Stimulated activated CD8-positive, alpha-beta memory T cell treated with anti-CD3 and anti-CD28 coated beads, Interleukin-15, amount 100 ng/mL, for 1 hour (primary cell): ENCODE data around the gene PSMA1.
A peak's percentile ranks its signal among the peaks of the same experiment; 100 is the strongest.
"Not testable (repeated sequence)": the region's sequence is repeated elsewhere in the genome, so short reads cannot be mapped to it uniquely, and the experiment has no call there.

ENCODE experiments used
- DNase-seq: peaks from one replicate; pipeline ENCODE4 v3.0.0-alpha.2; 2020; ENCODE audit warnings: low read depth

Gene PSMA1

DNA sequence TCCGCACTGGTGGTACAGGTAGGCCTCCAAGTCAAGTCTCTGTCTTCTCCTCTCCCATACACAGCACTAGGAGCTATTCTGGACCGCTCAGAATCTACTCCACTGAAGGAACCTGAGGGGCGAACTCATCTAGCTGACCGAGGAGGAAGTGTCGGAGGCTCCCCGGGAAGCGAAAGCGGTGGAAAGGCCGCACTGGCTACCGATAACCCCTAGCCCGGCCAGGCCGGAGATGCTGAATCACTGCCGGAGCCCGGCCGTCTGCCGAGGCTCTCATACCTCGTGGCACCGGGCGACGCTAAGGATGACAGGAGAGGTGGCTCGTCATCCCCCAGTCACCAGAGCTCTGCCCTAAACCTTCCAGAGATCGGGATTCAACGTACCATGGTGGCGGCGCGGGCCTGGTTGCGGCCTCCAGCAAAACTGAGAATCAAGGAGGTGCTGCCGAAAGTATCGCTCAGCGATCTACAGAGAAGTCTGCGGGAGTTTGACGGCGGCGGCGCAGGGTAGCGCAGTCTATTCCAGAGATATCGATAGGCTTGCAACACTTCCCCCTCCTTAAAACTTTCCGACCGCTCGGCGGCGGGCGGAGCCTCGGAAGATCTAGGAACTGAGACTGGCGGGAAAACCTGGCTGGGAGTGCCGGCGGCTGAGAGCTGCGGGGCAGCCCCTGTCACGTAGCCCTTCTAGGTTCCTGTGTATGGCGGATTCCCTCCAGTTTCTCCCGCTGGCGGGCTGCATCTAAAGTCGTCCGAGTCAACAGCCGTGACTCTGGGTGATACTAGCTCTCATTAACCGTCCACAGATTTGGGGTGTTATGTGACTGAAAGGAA, at the start of gene PSMA1:
Gene PSMA1, minus strand, starts transcription at position 470 of the 830 bp plus-strand sequence. Its CDS starts 87 bp downstream, at position 383.
- peak; percentile 82 for DNase-seq

DNA sequence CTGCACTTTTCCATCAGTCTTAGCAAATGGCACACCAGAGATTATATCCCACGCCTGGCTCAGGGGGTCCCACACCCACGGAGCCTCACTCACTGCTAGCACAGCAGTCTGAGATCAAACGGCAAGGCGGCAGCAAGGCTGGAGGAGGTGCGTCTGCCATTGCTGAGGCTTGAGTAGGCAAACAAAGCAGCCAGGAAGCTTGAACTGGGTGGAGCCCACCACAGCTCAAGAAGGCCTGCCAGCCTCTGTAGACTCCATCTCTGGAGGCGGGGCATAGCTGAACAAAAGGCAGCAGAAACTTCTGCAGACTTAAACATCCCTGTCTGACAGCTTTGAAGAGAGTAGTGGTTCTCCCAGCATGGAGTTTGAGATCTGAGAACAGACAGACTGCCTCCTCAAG, 49.3 kb upstream of the PSMA1 start:
- DNase-seq = not testable (repeated sequence)

DNA sequence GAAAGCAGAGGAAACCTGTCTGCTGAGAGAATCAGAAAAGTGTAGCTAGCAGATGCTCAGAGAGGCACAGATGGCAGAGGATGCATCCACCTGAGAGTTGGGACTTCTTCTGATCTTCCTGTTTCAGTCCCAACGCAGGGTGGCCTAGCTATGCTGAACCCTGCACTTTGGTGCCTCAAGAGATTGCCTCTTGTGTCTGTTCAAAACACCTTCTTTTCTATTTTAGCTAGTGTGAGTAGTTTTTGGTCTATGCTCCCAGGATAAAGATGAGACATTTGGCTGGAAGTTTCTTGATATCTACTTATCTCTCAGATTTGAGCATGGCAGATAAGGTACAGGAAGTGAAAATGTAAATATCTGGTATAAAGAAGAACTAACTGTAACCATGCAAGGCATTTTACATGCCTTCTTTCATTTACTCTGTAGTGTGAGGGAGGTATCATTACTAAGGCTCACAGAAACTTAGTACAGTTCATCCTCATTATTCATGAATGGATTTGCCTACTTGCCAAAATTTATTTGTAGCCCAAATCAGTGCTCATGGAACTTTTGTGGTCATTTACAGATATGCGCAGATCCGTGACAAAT, 47.0 kb upstream of the PSMA1 start:
- DNase-seq = no peak

DNA sequence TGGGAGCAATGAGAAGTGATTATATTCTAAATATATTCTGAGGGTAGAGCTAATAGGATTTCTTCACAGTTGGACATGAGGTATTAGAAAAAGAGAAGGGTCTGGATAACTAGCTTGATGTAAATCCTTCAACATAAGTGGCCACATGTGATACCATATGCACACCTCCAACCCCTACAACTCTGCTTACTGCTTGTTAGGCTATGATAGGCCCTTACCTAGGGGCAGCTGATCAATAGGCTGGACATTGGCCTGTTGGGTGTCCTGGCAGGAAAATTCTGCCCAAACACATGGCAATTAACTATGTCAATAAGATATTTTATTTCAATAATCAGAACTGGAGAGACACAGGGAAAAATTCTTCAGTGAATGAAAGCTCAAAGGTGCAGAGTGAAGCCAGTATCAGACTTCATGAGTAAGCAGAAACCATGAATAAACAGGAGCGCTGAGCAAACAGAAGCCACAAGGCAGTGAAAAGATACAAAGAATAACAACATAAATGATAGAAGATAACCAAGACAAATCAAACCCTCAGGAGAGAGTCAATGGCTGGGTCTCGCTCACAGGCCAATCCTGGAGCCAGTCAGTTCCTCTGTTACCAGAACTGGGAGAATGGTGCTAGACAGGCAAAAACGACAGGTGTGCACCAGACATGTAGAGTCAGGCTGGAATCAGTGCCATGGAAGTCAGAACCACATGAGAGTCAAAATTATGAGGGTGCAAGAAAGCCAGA, 46.3 kb upstream of the PSMA1 start:
- DNase-seq = no peak

DNA sequence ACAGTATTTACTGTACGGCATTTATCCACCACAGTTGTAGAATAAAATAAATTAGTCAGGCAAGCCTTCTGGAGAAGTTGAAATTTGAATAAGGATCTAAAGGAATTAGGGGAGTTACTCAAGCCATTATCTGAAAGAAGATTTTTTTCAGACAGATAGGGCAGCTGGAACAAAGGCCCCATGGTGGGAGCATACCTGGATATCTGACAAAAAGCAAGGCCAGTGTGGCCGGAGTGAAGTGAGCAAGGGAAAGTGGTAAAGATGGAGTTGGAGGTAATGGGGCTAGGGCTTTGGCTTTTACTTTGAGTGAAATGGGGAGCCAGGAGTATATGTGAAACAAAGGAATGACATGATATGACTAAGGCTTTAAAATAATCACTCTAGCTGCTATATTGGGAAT, 45.7 kb upstream of the PSMA1 start:
- no peak for DNase-seq

DNA sequence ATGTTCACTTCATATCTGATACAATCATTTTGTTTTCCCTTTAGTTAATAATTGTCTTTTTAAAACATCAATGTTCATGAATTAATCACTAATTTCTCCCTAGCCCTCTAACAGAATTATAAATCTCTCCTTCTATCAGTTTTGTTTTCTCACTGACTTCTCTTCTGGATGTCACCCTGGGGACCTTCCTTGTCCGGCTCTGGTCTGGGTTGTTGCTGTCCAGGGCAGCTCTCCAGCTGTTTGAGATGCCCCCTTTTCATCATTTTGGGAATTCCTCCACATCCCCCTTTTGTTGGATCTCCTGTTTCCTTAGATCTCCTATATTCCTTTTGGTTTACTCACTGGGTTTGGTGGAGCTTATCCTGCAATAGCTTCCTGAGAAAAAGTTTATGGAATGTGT, 35.6 kb upstream of the PSMA1 start:
- no peak for DNase-seq

DNA sequence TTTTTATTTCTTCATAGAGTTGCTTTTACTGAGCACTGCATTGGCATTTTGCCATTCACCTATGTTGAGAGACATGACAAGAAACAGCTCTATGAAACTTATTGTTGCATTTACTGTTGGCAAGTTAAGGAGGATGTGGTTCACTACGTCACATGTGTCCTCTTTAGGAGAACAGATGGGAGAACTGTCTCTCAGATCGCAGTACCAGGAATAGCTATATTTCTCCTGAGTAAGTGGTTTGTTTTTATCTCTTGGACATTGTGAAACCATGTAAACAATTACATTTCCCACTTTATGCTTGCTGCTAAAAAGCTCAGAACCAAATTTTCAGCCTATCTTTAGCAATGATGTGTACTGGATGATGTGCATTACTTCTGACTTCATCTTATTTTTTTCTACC, 34.8 kb upstream of the PSMA1 start:
- no peak for DNase-seq

DNA sequence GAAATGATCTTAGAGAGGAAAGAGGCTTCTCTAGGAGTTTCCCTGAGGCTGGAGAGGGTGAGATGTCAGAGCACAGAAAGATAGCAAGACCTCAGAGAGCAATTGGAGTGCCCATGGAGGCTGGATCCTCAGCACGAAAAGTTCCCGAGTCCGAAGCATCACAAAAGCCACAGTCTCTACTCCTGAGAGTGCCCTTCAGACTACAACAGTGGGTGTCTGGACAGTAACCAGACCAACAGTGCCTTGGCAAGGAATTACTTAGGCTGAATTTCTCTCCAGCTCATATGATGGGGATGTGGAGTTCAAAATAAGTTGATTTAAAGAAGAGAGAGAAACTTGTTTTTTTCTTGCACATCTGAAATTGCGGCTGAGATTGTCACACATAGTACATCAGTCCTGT, 31.9 kb upstream of the PSMA1 start:
- no peak for DNase-seq

DNA sequence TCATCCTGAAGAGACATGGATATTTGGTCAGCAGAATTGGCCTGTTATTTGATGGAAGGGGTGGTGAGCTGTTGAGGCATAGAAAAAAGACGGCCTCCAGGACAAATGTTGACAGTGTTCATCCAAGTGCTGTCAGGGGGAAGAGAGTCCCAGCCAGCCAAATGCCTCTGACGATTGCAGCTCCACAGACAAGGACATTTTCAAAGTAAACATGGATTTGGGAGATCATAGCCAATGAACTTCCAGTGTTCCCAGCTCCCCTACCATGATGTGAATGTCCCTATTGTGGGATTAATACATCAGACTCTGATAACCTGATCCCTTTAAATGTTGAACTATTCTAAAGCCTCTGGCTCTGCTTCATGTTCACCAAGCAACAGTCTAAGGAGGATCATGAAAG, 31.2 kb upstream of the PSMA1 start:
- DNase-seq = no peak

DNA sequence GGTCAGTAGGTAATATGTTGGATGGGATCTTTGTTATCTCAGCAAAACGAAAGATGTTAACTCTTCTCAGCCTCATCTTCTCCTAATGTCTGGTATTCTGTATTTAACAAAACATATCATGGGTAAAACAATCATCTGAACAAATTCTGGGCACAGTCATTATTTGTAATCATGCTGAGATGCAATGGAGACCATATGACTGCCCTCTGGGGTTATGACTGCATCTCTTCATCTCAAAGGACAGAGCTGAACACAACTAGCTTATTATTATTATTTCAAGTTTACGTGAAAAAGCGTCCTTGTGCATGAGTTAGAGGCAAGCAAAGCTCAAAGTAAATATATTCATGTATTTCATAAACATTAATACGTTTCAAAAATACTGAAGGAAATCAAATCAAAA, 29.7 kb upstream of the PSMA1 start:
- no peak for DNase-seq

DNA sequence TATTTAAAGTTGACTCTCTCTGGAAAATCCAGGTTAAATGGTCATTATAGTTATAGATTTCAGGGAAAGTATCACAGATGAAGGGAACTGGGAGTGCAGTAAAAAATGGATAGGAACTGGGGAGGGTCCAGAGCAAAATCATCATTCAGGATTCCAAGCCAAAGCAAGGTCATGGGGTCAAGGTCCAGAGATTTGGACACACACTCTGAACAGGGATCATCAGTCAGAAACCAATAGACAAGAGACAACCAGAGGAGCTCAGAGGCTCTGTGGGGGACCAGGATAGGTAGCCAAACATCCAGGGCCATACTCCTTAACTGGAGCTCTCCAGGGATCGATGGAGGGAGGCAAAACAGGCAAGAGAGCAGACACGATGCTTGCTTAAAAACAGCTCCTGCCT, 27.3 kb upstream of the PSMA1 start:
- DNase-seq = no peak

DNA sequence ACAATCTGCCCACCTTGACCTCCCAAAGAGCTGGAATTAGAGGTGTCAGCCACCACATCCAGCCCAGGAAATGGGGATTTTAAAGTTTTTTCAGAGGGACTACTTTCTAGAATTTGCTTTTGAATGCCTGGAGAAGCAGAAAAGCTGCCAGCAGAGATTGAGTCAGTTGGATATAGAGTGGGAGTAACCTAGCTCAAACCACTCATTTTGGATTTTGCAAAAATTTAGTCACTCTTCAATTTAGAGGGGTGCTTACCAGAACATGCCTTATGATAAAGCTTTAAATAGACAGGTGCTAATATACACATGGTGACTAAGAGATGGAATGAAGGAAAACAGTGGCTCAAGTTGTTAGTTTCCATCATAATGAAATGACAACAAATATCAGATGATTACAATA, 26.5 kb upstream of the PSMA1 start:
- no peak for DNase-seq

DNA sequence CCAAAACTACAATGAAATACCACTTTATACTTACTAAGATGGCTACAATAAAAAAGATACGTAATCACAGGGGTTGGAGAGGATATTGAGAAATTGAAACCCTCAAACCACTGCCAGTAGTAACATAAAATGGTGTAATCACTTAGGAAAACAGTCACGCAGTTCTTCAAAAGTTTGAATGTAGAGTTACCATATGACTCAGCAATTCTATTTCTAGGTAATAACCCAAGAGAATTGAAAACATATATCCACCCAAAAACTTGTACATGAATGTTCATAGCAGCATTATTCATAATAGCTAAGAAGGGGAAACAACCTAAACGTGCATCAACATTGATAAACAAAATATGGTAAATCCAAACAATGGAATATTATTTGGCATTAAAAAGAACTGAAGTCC, 24.4 kb upstream of the PSMA1 start:
- no peak for DNase-seq

DNA sequence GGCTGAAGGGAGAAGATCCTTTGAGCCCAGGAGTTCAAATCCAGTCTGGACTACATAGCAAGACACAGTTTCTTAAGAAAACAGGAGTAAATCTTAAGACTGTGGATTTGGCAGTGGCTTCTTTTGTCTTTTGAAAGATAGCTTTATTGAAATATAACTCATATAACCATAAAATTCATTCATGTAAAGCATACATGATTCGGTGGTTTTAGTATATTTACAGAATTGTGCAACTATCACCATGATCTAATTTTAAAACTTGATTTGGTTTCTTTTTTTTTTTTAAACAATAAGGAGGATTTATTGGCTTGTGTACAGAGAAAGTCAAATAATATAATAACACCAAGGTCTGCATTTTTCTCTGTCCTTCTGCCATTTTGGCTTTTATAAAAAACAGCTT, 23.1 kb upstream of the PSMA1 start:
- no peak for DNase-seq

DNA sequence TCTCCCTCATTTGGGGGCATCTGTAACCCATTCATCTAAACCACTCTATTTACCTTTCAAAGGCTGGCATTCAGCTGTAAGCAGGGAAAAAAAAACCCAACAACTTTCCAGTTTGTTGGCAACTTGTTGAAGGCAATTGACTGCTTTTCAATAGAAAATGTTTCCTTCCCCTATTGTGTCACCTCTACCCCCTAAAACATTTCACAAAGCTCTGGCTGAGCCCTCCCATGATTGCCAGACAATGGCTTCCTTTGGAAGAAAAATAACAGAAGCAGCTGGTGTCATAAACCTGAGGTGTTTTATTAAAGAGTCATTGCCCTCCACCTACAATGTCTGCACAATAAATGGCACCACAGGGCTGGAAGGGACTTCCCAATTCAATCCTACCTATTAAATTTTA, 22.1 kb upstream of the PSMA1 start:
- no peak for DNase-seq

DNA sequence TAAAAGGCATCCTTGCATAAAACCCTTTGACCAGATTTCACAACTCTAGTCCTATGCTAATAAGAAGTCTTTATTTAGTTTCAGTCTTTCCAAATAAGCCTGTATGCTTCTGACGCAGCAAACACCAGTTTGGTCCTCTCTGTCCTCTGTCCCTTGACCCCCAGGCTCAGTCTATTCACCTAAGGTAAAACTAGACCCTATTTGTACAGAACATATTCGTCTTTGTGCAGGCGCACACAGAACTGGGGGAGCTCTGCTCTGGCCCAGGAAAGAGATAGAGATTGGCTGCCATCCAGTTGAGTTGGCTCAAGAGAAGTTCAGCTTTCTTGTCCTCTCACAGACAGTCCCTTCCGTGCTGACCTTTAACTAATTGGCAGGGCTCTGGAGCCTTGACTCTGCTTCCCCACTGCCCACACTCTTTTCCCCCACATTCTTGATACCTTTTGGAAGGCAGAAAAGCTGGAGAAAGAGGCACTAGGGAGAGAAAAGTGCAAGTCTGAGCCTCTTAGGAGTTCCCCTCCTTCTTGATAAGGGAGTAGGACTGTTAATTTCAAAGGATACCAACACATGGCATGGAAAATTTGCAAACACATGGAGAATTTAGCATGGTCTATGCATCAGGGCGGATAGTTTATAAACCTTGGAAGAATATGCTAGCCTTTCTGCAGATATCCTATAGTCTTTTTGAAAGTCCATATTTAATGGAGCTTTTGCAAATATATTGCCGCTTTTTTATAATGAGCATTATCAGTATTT, 21.2 kb upstream of the PSMA1 start:
- no peak for DNase-seq

DNA sequence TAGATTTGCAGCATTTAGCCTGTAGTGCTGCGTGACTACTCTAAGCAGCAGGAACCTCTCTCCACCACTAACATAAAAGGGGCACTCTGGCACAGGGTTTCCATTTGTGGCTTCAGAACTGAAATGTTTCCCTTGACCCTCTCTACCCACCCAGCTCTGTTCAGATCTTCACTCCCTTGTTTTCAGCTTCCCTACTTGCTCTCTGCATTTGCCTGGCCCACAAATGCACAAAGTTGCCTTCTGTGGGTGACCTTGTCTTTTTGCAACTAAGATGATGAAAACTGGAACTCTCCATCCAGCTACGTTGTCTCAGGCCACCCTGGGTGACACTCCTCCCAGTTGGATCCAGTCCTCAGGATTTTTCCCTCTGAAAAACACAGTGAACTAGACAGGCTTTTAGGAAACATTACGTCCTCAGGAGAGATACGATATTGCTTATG, 19.8 kb upstream of the PSMA1 start:
- DNase-seq = no peak

DNA sequence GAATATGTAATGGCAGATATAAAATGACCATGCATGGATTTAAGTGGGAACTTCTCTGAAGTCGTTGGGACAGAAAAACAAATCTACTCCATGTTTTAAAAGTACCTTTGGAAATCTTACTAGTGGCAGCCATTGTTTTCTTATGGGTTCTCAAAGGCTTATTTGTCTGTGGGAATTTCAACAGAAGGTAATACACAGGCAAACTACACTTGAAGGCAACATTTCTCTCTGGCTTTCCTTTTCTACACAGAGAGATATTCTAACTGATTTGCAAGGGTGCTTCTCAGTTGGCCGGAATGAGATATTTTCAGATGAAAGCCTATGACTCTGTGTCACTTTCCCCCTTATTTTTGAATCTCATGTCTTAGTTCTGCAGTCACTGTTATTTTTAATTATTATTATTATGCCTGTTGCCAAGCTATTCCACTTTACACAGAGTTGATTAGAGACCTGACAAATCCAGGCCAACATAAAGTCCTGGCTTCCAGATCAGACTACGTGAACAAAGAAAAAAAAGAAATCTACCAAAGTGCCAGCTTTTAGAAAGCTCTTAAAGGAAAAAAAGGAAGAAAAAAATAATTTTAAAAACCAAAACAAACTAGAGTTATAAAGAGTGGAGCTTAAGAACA, 18.9 kb upstream of the PSMA1 start:
- no peak for DNase-seq

DNA sequence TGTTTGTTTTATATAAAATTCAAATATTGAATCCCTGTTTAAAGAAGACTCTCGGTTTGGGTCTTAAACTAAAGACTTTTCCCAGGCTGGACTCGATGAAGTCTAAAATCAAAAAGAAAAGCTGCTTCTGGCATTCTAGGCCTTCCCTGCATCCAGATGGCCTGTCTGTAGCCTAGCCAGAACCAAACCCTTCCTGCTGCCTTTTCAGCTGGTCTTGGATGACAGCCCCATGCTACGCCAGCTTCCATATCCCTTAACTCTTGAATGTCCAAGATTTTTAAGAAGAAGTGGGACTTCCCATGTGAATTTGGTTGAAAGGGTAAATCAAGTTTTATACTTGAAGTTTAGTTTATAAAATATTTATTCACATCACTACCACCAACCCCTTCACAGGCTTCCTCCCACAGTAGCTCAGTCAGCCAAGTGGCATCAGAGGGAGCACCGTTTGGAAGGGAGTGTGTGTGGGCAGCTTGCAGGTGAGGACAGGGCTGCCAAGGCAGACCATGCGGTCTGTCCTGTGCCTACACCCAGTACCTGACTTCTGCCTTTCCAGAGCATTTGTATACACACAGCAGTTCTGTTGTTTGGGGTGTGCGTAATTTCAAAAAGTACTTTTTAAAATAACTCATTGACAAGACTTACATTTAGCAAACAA, 18.2 kb upstream of the PSMA1 start:
- DNase-seq = no peak

DNA sequence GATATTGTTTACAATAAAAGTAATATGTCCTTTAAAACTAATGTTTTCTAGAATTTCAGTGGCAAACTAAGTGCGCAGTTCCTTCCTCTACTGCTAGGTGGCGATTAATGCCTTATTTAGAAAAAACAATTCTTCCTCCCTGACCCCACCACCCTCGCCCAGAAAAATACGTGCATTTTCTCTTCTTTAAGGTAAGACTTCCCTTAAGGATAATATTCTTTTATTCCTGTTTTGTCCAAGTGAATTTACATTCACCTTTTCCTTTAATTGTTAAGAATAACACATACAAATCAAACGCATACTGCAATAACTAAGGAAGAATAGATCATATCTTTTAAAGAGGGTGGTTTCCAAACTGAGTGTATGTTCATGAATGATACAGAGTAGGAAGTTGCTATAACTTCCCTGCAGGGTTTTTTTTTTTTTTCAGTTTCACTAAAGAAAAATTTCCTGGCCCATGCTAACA, 17.0 kb upstream of the PSMA1 start:
- peak; percentile 15 for DNase-seq

DNA sequence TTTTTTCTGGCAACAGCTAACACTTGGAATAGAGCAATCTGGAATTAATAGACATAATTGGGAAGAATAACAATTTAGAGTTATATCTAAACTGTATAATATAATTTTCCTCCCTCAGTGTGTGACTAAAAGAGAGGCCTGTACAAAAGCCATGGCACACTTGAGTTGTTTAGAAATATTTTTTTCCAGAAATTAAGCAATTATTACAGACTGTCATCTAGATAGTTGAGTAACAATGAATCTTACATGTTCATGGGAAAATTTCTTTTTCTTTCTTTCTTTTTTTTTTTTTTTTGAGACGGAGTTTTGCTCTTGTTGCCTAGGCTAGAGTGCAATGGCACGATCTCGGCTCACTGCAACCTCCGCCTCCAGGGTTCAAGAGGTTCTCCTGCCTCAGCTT, 15.0 kb upstream of the PSMA1 start:
- not testable (repeated sequence) for DNase-seq
